Keratinocyte (primary cell): ENCODE measurements around the gene SMAD7. TPM values are rescaled to one million over a fixed set of nuclear protein-coding genes. Genes with fewer than 3 reads are reported as not detected.

Experiments used
- DNase-seq: peaks from one replicate; pipeline ENCODE4 v3.0.0-alpha.2; 2011; ENCODE audit warnings: low read depth, missing footprints, low spot score
- FAIRE-seq: peaks from 2 replicates; lab custom pipeline; 2011; peaks lifted over from hg19 to GRCh38; lab: Jason Lieb, UNC
- H2AFZ ChIP-seq: 2 replicates; pipeline ENCODE4 v1.6.0; 2012; ENCODE audit warnings: low read length, control low read depth, inconsistent platforms; ENCODE audit not compliant: control insufficient read depth
- H3K27ac ChIP-seq: 2 replicates; pipeline ENCODE4 v1.5.1; 2011; ENCODE audit warnings: low read length; ENCODE audit not compliant: control insufficient read depth, insufficient read depth
- H3K27me3 ChIP-seq: 3 replicates; pipeline ENCODE4 v1.6.0; 2011; ENCODE audit warnings: low read length; ENCODE audit not compliant: control insufficient read depth, insufficient read depth; ENCODE audit errors: extremely low read depth
- H3K36me3 ChIP-seq, 2 experiments: 2 replicates in 1 of 2; 3 replicates in 1 of 2; pipeline ENCODE4 v1.5.1; 2011; ENCODE audit warnings: low read length in 2 of 2, mild to moderate bottlenecking in 1 of 2; ENCODE audit not compliant: control insufficient read depth in 2 of 2, insufficient read depth in 2 of 2; ENCODE audit errors: extremely low read depth in 1 of 2
- H3K4me1 ChIP-seq: 3 replicates; pipeline ENCODE4 v1.5.1; 2011; ENCODE audit warnings: low read length; ENCODE audit not compliant: control insufficient read depth, insufficient read depth; ENCODE audit errors: extremely low read depth
- H3K4me2 ChIP-seq: 3 replicates; pipeline ENCODE4 v1.6.0; 2011; ENCODE audit warnings: low read depth, low read length; ENCODE audit not compliant: control insufficient read depth, insufficient read depth; ENCODE audit errors: extremely low read depth
- H3K4me3 ChIP-seq, 3 experiments: fragments of 200-600 bp in 1 of 3; sonication (generic) in 1 of 3; 2 replicates in 2 of 3; 3 replicates in 1 of 3; pipeline ENCODE4 v1.5.1; 2011 to 2016; ENCODE audit warnings: low read length in 3 of 3, mild to moderate bottlenecking in 3 of 3, control low read depth in 2 of 3, inconsistent platforms in 1 of 3, low read depth in 1 of 3, mixed read lengths in 1 of 3, mixed run types in 1 of 3, moderate library complexity in 1 of 3; ENCODE audit not compliant: control insufficient read depth in 2 of 3, insufficient read depth in 2 of 3; ENCODE audit errors: extremely low read depth in 1 of 3
- H3K79me2 ChIP-seq: 2 replicates; pipeline ENCODE4 v1.6.0; 2012; ENCODE audit warnings: low read length; ENCODE audit not compliant: control insufficient read depth, insufficient read depth
- H3K9ac ChIP-seq: 3 replicates; pipeline ENCODE4 v1.6.0; 2011; ENCODE audit warnings: low read length; ENCODE audit not compliant: control insufficient read depth, insufficient read depth; ENCODE audit errors: extremely low read depth
- H3K9me1 ChIP-seq: 3 replicates; pipeline ENCODE4 v1.6.0; 2011; ENCODE audit warnings: low read length; ENCODE audit not compliant: control insufficient read depth, insufficient read depth; ENCODE audit errors: extremely low read depth
- H3K9me3 ChIP-seq: 2 replicates; pipeline ENCODE4 v1.5.1; 2012; ENCODE audit warnings: low read depth, low read length; ENCODE audit not compliant: control insufficient read depth
- H4K20me1 ChIP-seq: 3 replicates; pipeline ENCODE4 v1.6.0; 2011; ENCODE audit warnings: low read length; ENCODE audit not compliant: control insufficient read depth, insufficient read depth; ENCODE audit errors: extremely low read depth
- CTCF ChIP-seq, 3 experiments: IDR thresholded peaks in 1 of 3; conservative IDR thresholded peaks in 1 of 3; optimal IDR thresholded peaks in 1 of 3; 2 replicates in 2 of 3; 3 replicates in 1 of 3; pipeline versions ENCODE3 to v1.5.1; 2011; ENCODE audit warnings: low read length in 3 of 3, mild to moderate bottlenecking in 3 of 3, moderate library complexity in 2 of 3, control low read depth in 1 of 3, inconsistent platforms in 1 of 3; ENCODE audit not compliant: insufficient read depth in 2 of 3; ENCODE audit errors: extremely low read depth in 1 of 3
- EZH2 ChIP-seq: IDR thresholded peaks from one replicate; pipeline ENCODE4 v1.6.1; 2012; ENCODE audit warnings: inconsistent platforms, mild to moderate bottlenecking, low read length, moderate library complexity
- dilution Hi-C: fragments of 300-500 bp; cut with MboI; formaldehyde crosslinking; loops from one replicate; pipeline ENCODE4 v1.7.0; 2020; ENCODE audit warnings: low sequenced_read_pairs; ENCODE audit not compliant: extremely low pct_ligation_motif_present
- polyA plus RNA-seq, 5 experiments: library from polyadenylated mRNA; depleted of rRNA in 3 of 5; stranded (reverse) in 3 of 5; stranded (forward) in 1 of 5; unstranded in 1 of 5; fragments of >200 nt; gene quantifications; 1 replicate in 1 of 5; 2 replicates in 3 of 5; 3 replicates in 1 of 5; pipeline versions ENCODE4 v1.2.1 to v1.2.3, GENCODE V29; 2011 to 2012; ENCODE audit warnings: missing spikeins in 2 of 5, low read depth in 1 of 5, low replicate concordance in 1 of 5

Gene SMAD7
- polyA plus RNA-seq, 1 donor (not counting 4 experiments of a cell fraction or from before 2014, with no cell fraction given) = 9.5 TPM

- Histone ChIP-seq H2AFZ (peak overlapping the region; percentile 65), H3K9me1 (no peaks in the 10 kb centered on the region), H3K4me3 (no peak overlapping the region), H3K4me2 (peak overlapping the region; percentile 41), H4K20me1 (no peaks in the 10 kb centered on the region), H3K27ac (peak overlapping the region; percentile 34), H3K9me3 (no peaks in the 10 kb centered on the region), H3K27me3 (no peaks in the 10 kb centered on the region), H3K79me2 (no peaks in the 10 kb centered on the region), H3K4me1 (peaks cover 23% of the 10 kb centered on the region), H3K36me3 (no peaks in the 10 kb centered on the region), H3K9ac (peak overlapping the region; percentile 15)
- dilution Hi-C loops = no loop called here
- FAIRE-seq = peak; percentile 32
- TF ChIP-seq EZH2 (no peak), CTCF (optimal IDR thresholded peaks at IDR 0.05 in 1 of 3, IDR thresholded peaks at IDR 0.05 in 1 of 3, conservative IDR thresholded peaks at IDR 0.05 in 1 of 3; ENCODE audit: extremely low read depth in 1 of 3, insufficient read depth in 2 of 3, low read length in 3 of 3) (no peak)
- no peak for DNase-seq
Measured at GRCh38 chr18:48973731-48974130, 23.0 kb upstream of the SMAD7 start.

GRCh38 chr18:48968412-48969215 is 17.8 kb upstream of the SMAD7 start:
- no peak overlapping the region for H3K9ac ChIP-seq
- DNase-seq (no peak), FAIRE-seq (no peak)
- H3K4me2 ChIP-seq = no peak overlapping the region
- no peaks in the 10 kb centered on the region for H3K27me3 ChIP-seq
- H3K4me3 ChIP-seq = no peak overlapping the region
- no peaks in the 10 kb centered on the region for H3K9me1 ChIP-seq
- no peaks in the 10 kb centered on the region for H3K79me2 ChIP-seq
- dilution Hi-C loops = no loop called here
- no peak overlapping the region for H2AFZ ChIP-seq
- no peaks in the 10 kb centered on the region for H4K20me1 ChIP-seq
- H3K4me1 ChIP-seq = peaks cover 4% of the 10 kb centered on the region
- no peaks in the 10 kb centered on the region for H3K36me3 ChIP-seq
- TF ChIP-seq CTCF (optimal IDR thresholded peaks at IDR 0.05 in 1 of 3, IDR thresholded peaks at IDR 0.05 in 1 of 3, conservative IDR thresholded peaks at IDR 0.05 in 1 of 3; ENCODE audit: extremely low read depth in 1 of 3, insufficient read depth in 2 of 3, low read length in 3 of 3) = no peak
- no peak for TF ChIP-seq EZH2
- no peaks in the 10 kb centered on the region for H3K9me3 ChIP-seq
- H3K27ac ChIP-seq = no peak overlapping the region
